Left ventricle myocardium inferior (tissue), 1 donor: ENCODE results near the gene CWC27. TPM values are rescaled to one million over a fixed set of nuclear protein-coding genes. Genes with fewer than 3 reads are reported as not detected.

Experiments
- DNase-seq: peaks from one replicate; pipeline ENCODE4 v3.0.0-alpha.2; 2020
- H3K27ac ChIP-seq: fragments of 200-600 bp; replicated peaks from 2 replicates; pipeline ENCODE4 v1.8.0; 2021
- H3K27me3 ChIP-seq: fragments of 200-600 bp; 2 replicates; pipeline ENCODE4 v1.8.0; 2021; ENCODE audit warnings: low read depth
- H3K36me3 ChIP-seq: fragments of 200-600 bp; 2 replicates; pipeline ENCODE4 v1.8.0; 2021
- H3K4me1 ChIP-seq: fragments of 200-600 bp; 2 replicates; pipeline ENCODE4 v1.8.0; 2021
- H3K4me3 ChIP-seq: fragments of 200-600 bp; 2 replicates; pipeline ENCODE4 v1.8.0; 2021; ENCODE audit warnings: mild to moderate bottlenecking, moderate library complexity
- H3K9me3 ChIP-seq: fragments of 200-600 bp; replicated peaks from 2 replicates; pipeline ENCODE4 v1.8.0; 2021
- intact Hi-C: fragments of 100-400 bp; cut with micrococcal nuclease; formaldehyde crosslinking; loops from one replicate; pipeline ENCODE4 v1.11.0; 2022
- total RNA-seq: library from RNA; stranded (reverse); fragmentation: NEBNext Ultra II Directional; extraction: Animal tissue kit (Norgen Biotek cat#: 25700); gene quantifications from one replicate; pipeline ENCODE4 v1.2.1, GENCODE V29; 2021
- TF ChIP-seq, protein P1 (sequence below): fragments of 200-600 bp; IDR thresholded peaks from 2 replicates; pipeline ENCODE4 v1.8.0; 2021; ENCODE audit warnings: antibody characterized with exemption, mild to moderate bottlenecking, borderline replicate concordance
- donor health status: DM: no; HTN: yes; CAD: no; lungs with severe emphysema.

The CWC27 gene
- total RNA-seq, 1 donor from 2014 or later = 26.7 TPM

DNA sequence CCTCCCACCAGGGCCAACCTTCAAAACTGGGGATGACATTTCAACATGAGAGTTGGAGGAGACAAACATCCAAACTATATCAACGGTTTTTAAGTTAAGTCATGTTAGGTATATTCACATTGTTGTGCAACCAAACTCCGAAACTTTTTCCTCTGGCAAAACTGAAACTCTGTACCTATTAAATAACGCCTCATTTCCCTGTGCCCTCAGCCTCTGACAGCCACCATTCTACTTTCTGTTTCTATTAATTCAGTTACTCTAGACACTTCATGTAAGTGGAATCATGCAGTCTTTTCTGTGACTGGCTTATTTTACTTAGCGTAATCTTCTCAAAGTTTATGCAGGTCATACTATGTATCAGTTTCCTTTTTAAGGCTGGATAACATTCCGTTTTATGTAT is 85.0 kb downstream of the CWC27 start:
- H3K27me3 ChIP-seq = no peaks in the 10 kb centered on the region
- intact Hi-C loops = no loop called here
- H3K36me3 ChIP-seq = peaks cover 9% of the 10 kb centered on the region
- DNase-seq = no peak
- H3K4me1 ChIP-seq = peaks cover 2% of the 10 kb centered on the region
- no peaks in the 10 kb centered on the region for H3K9me3 ChIP-seq
- TF ChIP-seq, protein P1, sequence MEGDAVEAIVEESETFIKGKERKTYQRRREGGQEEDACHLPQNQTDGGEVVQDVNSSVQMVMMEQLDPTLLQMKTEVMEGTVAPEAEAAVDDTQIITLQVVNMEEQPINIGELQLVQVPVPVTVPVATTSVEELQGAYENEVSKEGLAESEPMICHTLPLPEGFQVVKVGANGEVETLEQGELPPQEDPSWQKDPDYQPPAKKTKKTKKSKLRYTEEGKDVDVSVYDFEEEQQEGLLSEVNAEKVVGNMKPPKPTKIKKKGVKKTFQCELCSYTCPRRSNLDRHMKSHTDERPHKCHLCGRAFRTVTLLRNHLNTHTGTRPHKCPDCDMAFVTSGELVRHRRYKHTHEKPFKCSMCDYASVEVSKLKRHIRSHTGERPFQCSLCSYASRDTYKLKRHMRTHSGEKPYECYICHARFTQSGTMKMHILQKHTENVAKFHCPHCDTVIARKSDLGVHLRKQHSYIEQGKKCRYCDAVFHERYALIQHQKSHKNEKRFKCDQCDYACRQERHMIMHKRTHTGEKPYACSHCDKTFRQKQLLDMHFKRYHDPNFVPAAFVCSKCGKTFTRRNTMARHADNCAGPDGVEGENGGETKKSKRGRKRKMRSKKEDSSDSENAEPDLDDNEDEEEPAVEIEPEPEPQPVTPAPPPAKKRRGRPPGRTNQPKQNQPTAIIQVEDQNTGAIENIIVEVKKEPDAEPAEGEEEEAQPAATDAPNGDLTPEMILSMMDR = no peak
- H3K27ac ChIP-seq = no peak overlapping the region
- no peak overlapping the region for H3K4me3 ChIP-seq

DNA sequence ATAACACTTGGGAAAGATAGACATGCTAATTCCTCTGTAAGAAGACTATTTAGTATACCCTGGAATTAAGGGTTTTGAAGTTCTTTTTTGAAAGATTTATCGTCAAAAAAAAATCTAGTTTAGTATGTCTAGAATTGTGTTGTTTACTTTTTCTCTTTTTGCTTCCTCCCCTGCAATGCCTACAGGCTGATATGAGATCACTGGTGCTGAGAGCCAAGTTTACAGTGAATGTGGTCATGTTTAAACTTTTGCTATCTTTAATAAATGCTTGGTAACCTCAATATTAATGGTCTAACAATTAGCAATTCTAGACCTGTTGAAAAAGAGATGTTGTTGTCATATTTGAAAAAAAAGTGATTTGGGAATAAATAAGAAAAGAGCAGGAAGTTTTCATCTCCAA is 86.1 kb downstream of the CWC27 start:
- Histone ChIP-seq H3K4me1 (peaks cover 13% of the 10 kb centered on the region), H3K36me3 (peaks cover 9% of the 10 kb centered on the region), H3K27ac (no peak overlapping the region), H3K9me3 (no peaks in the 10 kb centered on the region), H3K27me3 (no peaks in the 10 kb centered on the region), H3K4me3 (no peak overlapping the region)
- intact Hi-C loops = no loop called here
- TF ChIP-seq, protein P1 = no peak
- DNase-seq = no peak

- no peak for DNase-seq
- intact Hi-C loops = no loop called here
- no peaks in the 10 kb centered on the region for H3K27me3 ChIP-seq
These were observed 91.2 kb downstream of the CWC27 start for GRCh38 chr5:64859881-64860280.

GRCh38 chr5:64861281-64861680 is 92.6 kb downstream of the CWC27 start:
- intact Hi-C loops = no loop called here
- TF ChIP-seq, protein P1 = no peak

More at GRCh38 chr5:64859881-64860280, 91.2 kb downstream of the CWC27 start:
- Histone ChIP-seq H3K4me1 (peaks cover 22% of the 10 kb centered on the region), H3K4me3 (no peak overlapping the region), H3K27ac (peak overlapping the region; percentile 50), H3K9me3 (no peaks in the 10 kb centered on the region), H3K36me3 (no peaks in the 10 kb centered on the region)
- TF ChIP-seq, protein P1 = no peak

DNA sequence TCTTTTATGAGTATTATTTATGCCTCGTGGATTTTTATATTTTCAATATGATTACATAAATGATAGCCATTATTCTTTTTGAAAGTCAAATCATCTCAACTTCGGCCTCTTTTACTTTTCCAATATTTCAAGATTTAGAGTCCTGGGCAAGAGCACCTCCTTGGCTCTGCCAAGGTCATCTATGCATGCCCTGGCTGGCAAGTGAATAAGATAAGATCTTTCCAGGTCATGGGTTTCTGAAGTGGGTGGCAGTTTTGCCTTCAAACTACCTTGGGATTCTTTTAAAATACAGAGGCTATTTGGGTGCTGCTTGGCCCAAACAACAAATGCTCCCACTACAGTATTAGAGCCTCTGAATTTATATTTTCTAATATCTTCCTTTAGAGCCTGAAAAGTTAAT is 95.4 kb downstream of the CWC27 start:
- Histone ChIP-seq H3K27me3 (no peaks in the 10 kb centered on the region), H3K4me1 (peaks cover 17% of the 10 kb centered on the region), H3K27ac (no peak overlapping the region), H3K4me3 (no peak overlapping the region), H3K9me3 (no peaks in the 10 kb centered on the region), H3K36me3 (no peaks in the 10 kb centered on the region)
- TF ChIP-seq, protein P1 = no peak
- intact Hi-C loops = no loop called here
- DNase-seq = no peak

More at GRCh38 chr5:64861281-64861680, 92.6 kb downstream of the CWC27 start:
- Histone ChIP-seq H3K27ac (no peak overlapping the region), H3K27me3 (no peaks in the 10 kb centered on the region), H3K9me3 (no peaks in the 10 kb centered on the region), H3K36me3 (no peaks in the 10 kb centered on the region), H3K4me1 (peaks cover 22% of the 10 kb centered on the region), H3K4me3 (no peak overlapping the region)
- DNase-seq = no peak

DNA sequence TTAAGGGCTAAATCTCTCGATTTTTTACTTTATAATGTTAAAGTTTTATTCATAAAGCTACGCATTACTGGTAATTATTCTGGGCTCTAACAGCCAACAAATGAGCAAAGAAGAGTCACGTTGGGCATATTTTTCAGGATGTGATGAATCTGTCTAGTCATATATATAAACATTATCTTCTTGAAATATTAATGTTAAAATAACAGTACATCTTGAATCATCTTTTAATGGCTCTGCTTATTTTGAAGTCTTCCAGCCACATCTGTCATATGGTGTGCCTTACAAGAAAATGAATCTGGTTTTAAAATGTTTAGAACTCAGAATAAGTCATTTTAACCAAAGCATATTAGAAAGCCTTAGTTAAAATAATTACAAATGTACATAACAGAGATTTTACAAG is 96.9 kb downstream of the CWC27 start:
- no peaks in the 10 kb centered on the region for H3K27me3 ChIP-seq
- H3K27ac ChIP-seq = no peak overlapping the region
- TF ChIP-seq, protein P1 = no peak
- H3K4me3 ChIP-seq = no peak overlapping the region
- H3K4me1 ChIP-seq = peaks cover 2% of the 10 kb centered on the region
- DNase-seq = no peak
- intact Hi-C loops = no loop called here
- H3K9me3 ChIP-seq = no peaks in the 10 kb centered on the region
- H3K36me3 ChIP-seq = no peaks in the 10 kb centered on the region
